IMR-90 (cell line): ENCODE measurements around the gene RNF41. TPM values are rescaled to one million over a fixed set of nuclear protein-coding genes. Genes with fewer than 3 reads are reported as not detected.

ENCODE experiments used
- ATAC-seq: fragments of 200-7000 bp; cut with Tn5 transposase; 2 replicates; pipeline ENCODE4 v1.9.1; 2020; ENCODE audit warnings: low read depth, mild to moderate bottlenecking, moderate library complexity
- BruUV-seq: library from RNA; stranded (reverse); fragments of 400-500 nt; replicated peaks from 2 replicates; lab custom pipeline; 2021; lab: Mats Ljungman, UMichigan
- CTCF ChIA-PET: fragments of 300-600 bp; formaldehyde crosslinking; extraction: SDS; loops from one replicate; lab custom pipeline; 2021; ENCODE audit warnings: antibody characterized with exemption; lab: Yijun Ruan, JAX
- POLR2A ChIA-PET: fragments of 300-600 bp; sonication (Branson Sonifier 250); formaldehyde crosslinking; loops from one replicate; lab custom pipeline; 2022; ENCODE audit warnings: antibody characterized with exemption; ENCODE audit not compliant: unreplicated experiment; lab: Charles Lee
- DNase-seq: peaks from one replicate; pipeline ENCODE4 v3.0.0; 2013
- H2AFZ ChIP-seq: replicated peaks from 2 replicates; pipeline ENCODE3; 2013; ENCODE audit warnings: low read length, mild to moderate bottlenecking; ENCODE audit not compliant: poor library complexity
- H2AK5ac ChIP-seq: 2 replicates; pipeline ENCODE4 v1.6.1; 2013; ENCODE audit warnings: low read depth, low read length, inconsistent platforms
- H2AK9ac ChIP-seq: replicated peaks from 2 replicates; pipeline ENCODE3; 2013; ENCODE audit warnings: mild to moderate bottlenecking, low read depth, low read length, moderate library complexity; ENCODE audit not compliant: poor library complexity
- H2BK120ac ChIP-seq: 2 replicates; pipeline ENCODE4 v1.6.1; 2013; ENCODE audit warnings: low read depth, low read length, inconsistent platforms
- H2BK15ac ChIP-seq: 3 replicates; pipeline ENCODE4 v1.6.1; 2013; ENCODE audit warnings: low read depth, low read length, inconsistent platforms
- H2BK20ac ChIP-seq: 2 replicates; pipeline ENCODE4 v1.6.1; 2013; ENCODE audit warnings: low read depth, mild to moderate bottlenecking, inconsistent platforms, low read length, moderate library complexity
- H2BK5ac ChIP-seq: 2 replicates; pipeline ENCODE4 v1.6.1; 2013; ENCODE audit warnings: mild to moderate bottlenecking, low read depth, low read length, inconsistent platforms; ENCODE audit not compliant: poor library complexity, severe bottlenecking
- H3K14ac ChIP-seq: replicated peaks from 2 replicates; pipeline ENCODE4 v1.6.1; 2013; ENCODE audit warnings: low read depth, low read length, inconsistent platforms
- H3K18ac ChIP-seq: 2 replicates; pipeline ENCODE4 v1.6.1; 2013; ENCODE audit warnings: low read depth, low read length, control low read depth
- H3K23ac ChIP-seq: 2 replicates; pipeline ENCODE4 v1.6.1; 2013; ENCODE audit warnings: low read depth, low read length, inconsistent platforms
- H3K27ac ChIP-seq: 2 replicates; pipeline ENCODE4 v1.5.1; 2013; ENCODE audit warnings: mild to moderate bottlenecking, control low read depth, low read length; ENCODE audit not compliant: insufficient read depth
- H3K27me3 ChIP-seq: 2 replicates; pipeline ENCODE4 v1.6.1; 2013; ENCODE audit warnings: low read length; ENCODE audit not compliant: control insufficient read depth, insufficient read depth
- H3K36me3 ChIP-seq: 2 replicates; pipeline ENCODE4 v1.6.1; 2013; ENCODE audit warnings: low read length, mixed read lengths; ENCODE audit not compliant: control insufficient read depth, insufficient read depth
- H3K4ac ChIP-seq: 2 replicates; pipeline ENCODE4 v1.6.1; 2013; ENCODE audit warnings: low read depth, low read length, inconsistent platforms
- H3K4me1 ChIP-seq: 2 replicates; pipeline ENCODE4 v1.6.1; 2013; ENCODE audit warnings: low read length, mixed read lengths; ENCODE audit not compliant: control insufficient read depth, insufficient read depth
- H3K4me2 ChIP-seq: 2 replicates; pipeline ENCODE4 v1.6.1; 2013; ENCODE audit warnings: low read depth, mild to moderate bottlenecking, control low read depth, low read length, moderate library complexity
- H3K4me3 ChIP-seq: 2 replicates; pipeline ENCODE4 v1.5.1; 2013; ENCODE audit warnings: low read depth, mild to moderate bottlenecking, control low read depth, low read length, moderate library complexity; ENCODE audit not compliant: insufficient read depth
- H3K56ac ChIP-seq: 2 replicates; pipeline ENCODE4 v1.6.1; 2013; ENCODE audit warnings: low read length, inconsistent platforms; ENCODE audit not compliant: insufficient read depth; ENCODE audit errors: extremely low read depth
- H3K79me1 ChIP-seq, 2 experiments: 2 replicates each; pipeline ENCODE4 v1.6.1; 2013; ENCODE audit warnings: low read length in 2 of 2, inconsistent platforms in 1 of 2, low read depth in 1 of 2
- H3K9ac ChIP-seq: 2 replicates; pipeline ENCODE4 v1.6.1; 2013; ENCODE audit warnings: low read depth, low read length, control low read depth
- H3K9me1 ChIP-seq: 2 replicates; pipeline ENCODE4 v1.6.1; 2013; ENCODE audit warnings: low read length, inconsistent platforms; ENCODE audit not compliant: insufficient read depth
- H3K9me3 ChIP-seq: 2 replicates; pipeline ENCODE4 v1.6.1; 2013; ENCODE audit warnings: low read length; ENCODE audit not compliant: control insufficient read depth, insufficient read depth
- H4K20me1 ChIP-seq: 2 replicates; pipeline ENCODE4 v1.6.1; 2013; ENCODE audit warnings: low read length, inconsistent platforms; ENCODE audit not compliant: insufficient read depth
- H4K5ac ChIP-seq: 2 replicates; pipeline ENCODE4 v1.6.1; 2013; ENCODE audit warnings: mild to moderate bottlenecking, low read depth, low read length, control low read depth
- H4K8ac ChIP-seq, 2 experiments: 2 replicates each; pipeline ENCODE4 v1.6.1; 2013; ENCODE audit warnings: low read depth in 2 of 2, low read length in 2 of 2, control low read depth in 1 of 2, inconsistent platforms in 1 of 2
- H4K91ac ChIP-seq: 2 replicates; pipeline ENCODE4 v1.6.1; 2013; ENCODE audit warnings: low read depth, low read length, inconsistent platforms; ENCODE audit not compliant: insufficient read depth
- BHLHE40 ChIP-seq: fragments of 150-350 bp; IDR thresholded peaks from 2 replicates; pipeline ENCODE4 v1.6.1; 2016; ENCODE audit warnings: mild to moderate bottlenecking, low read depth, low read length
- CEBPB ChIP-seq: IDR thresholded peaks from 2 replicates; pipeline ENCODE4 v1.6.1; 2012; ENCODE audit warnings: low read depth, low read length, improper control_type of control experiment
- FOS ChIP-seq: fragments of 150-350 bp; IDR thresholded peaks from 2 replicates; pipeline ENCODE4 v1.6.1; 2016; ENCODE audit warnings: low read depth, low read length
- MAZ ChIP-seq: IDR thresholded peaks from 2 replicates; pipeline ENCODE4 v1.6.1; 2012; ENCODE audit warnings: low read depth, mild to moderate bottlenecking, low read length, improper control_type of control experiment, moderate library complexity, borderline replicate concordance
- MXI1 ChIP-seq: IDR thresholded peaks from 2 replicates; pipeline ENCODE4 v1.6.1; 2012; ENCODE audit warnings: low read depth, mild to moderate bottlenecking, low read length, moderate library complexity, borderline replicate concordance
- RCOR1 ChIP-seq: IDR thresholded peaks from 2 replicates; pipeline ENCODE4 v1.6.1; 2012; ENCODE audit warnings: mild to moderate bottlenecking, low read length, improper control_type of control experiment; ENCODE audit not compliant: insufficient replicate concordance
- WGBS, 2 experiments: methylation state at CpG; one replicate each; pipeline versions ENCODE4 v1.1.5 to v1.1.7; 2013; ENCODE audit warnings: missing lambda C conversion rate in 2 of 2; ENCODE audit not compliant: insufficient read length in 1 of 2; ENCODE audit errors: extremely low coverage in 2 of 2; 5-methylcytosine and 5-hydroxymethylcytosine counted together
- dilution Hi-C: fragments of 300-500 bp; cut with HindIII; formaldehyde crosslinking; loops from one replicate; pipeline ENCODE4 v1.14.3; 2018; ENCODE audit warnings: low sequenced_read_pairs; ENCODE audit not compliant: unreplicated experiment
- in situ Hi-C: fragments of 300-500 bp; cut with MboI; formaldehyde crosslinking; loops from 3 replicates; pipeline ENCODE4 v1.14.3; 2019; ENCODE audit warnings: low sequenced_read_pairs, inconsistent platforms, mixed read lengths
- intact Hi-C: fragments of 100-400 bp; cut with micrococcal nuclease; formaldehyde crosslinking; loops from 2 replicates; pipeline ENCODE4 v1.10.0; 2022
- polyA plus RNA-seq, 3 experiments: library from polyadenylated mRNA; depleted of rRNA; stranded (reverse); fragments of >200 nt; gene quantifications; 2 replicates each; pipeline ENCODE4 v1.2.3, GENCODE V29; 2012; ENCODE audit warnings: low replicate concordance in 1 of 3
- total RNA-seq: library from RNA; depleted of rRNA; stranded (reverse); fragments of >200 nt; gene quantifications from 2 replicates; pipeline ENCODE4 v1.2.3, GENCODE V29; 2012
- TF ChIP-seq, protein P1 (sequence below): conservative IDR thresholded peaks from 2 replicates; pipeline ENCODE4 v1.5.1; 2012; ENCODE audit warnings: mild to moderate bottlenecking, low read depth, low read length, improper control_type of control experiment

Gene RNF41
- total and polyA plus RNA-seq, 2 of the 4 experiments (the other 2 are of a cell fraction) = 112 to 272 TPM

DNA sequence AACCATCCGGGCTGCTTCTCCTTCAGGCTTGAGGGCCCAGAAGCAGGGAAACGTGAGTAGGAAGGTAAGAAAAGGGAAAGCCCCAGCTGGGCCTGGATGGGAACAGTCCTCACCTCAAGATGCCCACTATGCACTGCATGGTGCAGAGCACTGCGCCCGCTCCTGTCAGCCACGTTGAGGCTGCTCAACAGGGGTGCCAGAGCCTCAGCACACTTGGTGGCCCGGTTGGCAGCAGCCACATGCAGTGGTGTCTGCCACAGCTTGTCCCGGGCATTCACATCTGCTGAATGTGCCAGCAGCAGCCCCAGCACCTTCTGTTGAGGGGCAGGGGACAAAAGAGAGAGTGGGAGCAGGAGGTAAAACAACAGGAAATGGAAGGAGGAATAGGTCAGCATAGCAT lies 33.9 kb upstream of the RNF41 start:
- Histone ChIP-seq H4K8ac (no peak overlapping the region), H3K4me3 (no peak overlapping the region), H2AK9ac (peak overlapping the region; percentile 3), H4K20me1 (peaks cover 42% of the 10 kb centered on the region), H2BK20ac (no peak overlapping the region), H2BK5ac (peak overlapping the region; percentile 55), H3K4ac (no peak overlapping the region), H3K14ac (peak overlapping the region; percentile 27), H2BK15ac (no peak overlapping the region), H3K9me3 (no peaks in the 10 kb centered on the region), H3K9me1 (peaks cover 22% of the 10 kb centered on the region), H3K79me1 (peaks cover 41 to 63% of the 10 kb centered on the region in 2 experiments), H3K18ac (no peak overlapping the region), H3K36me3 (peaks cover 54% of the 10 kb centered on the region), H3K4me2 (no peak overlapping the region), H3K27me3 (no peaks in the 10 kb centered on the region), H2AK5ac (no peak overlapping the region), H2AFZ (peak overlapping the region; percentile 37), H3K9ac (no peak overlapping the region), H2BK120ac (no peak overlapping the region), H3K27ac (no peak overlapping the region), H3K56ac (no peak overlapping the region), H4K5ac (no peak overlapping the region), H3K23ac (peak overlapping the region; percentile 94; the same call in 1 of the 2 replicates), H3K4me1 (peaks cover 16% of the 10 kb centered on the region), H4K91ac (no peak overlapping the region; the same call in 1 of the 2 replicates)
- DNase-seq (no peak), ATAC-seq (no peak)
- TF ChIP-seq MXI1 (no peak), CEBPB (no peak), MAZ (no peak), BHLHE40 (no peak), FOS (no peak), RCOR1 (no peak)
- TF ChIP-seq, protein P1, sequence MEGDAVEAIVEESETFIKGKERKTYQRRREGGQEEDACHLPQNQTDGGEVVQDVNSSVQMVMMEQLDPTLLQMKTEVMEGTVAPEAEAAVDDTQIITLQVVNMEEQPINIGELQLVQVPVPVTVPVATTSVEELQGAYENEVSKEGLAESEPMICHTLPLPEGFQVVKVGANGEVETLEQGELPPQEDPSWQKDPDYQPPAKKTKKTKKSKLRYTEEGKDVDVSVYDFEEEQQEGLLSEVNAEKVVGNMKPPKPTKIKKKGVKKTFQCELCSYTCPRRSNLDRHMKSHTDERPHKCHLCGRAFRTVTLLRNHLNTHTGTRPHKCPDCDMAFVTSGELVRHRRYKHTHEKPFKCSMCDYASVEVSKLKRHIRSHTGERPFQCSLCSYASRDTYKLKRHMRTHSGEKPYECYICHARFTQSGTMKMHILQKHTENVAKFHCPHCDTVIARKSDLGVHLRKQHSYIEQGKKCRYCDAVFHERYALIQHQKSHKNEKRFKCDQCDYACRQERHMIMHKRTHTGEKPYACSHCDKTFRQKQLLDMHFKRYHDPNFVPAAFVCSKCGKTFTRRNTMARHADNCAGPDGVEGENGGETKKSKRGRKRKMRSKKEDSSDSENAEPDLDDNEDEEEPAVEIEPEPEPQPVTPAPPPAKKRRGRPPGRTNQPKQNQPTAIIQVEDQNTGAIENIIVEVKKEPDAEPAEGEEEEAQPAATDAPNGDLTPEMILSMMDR = no peak
- POLR2A ChIA-PET = no interaction called here
- 100% methylated on average over 4 of the region's 7 CpGs; no CpG with 5 or more reads in 1 of the 2 experiments for WGBS, 2 experiments
- intact Hi-C loops (loop anchor here (1.0 kb wide), 1 partner anchor 62 kb away; no protein-coding TSS in a partner anchor), in situ Hi-C loops (no loop called here), dilution Hi-C loops (no loop called here)
- CTCF ChIA-PET = interaction anchor here (0.5 kb wide), 1 partner anchor 80 kb away, joined by 3 read pairs; no protein-coding TSS in a partner anchor
- BruUV-seq = no TSS peak
